NOMO-1 (cell line): ENCODE measurements around the gene PEF1.
A peak's percentile ranks its signal among the peaks of the same experiment; 100 is the strongest.

ENCODE experiments used
- DNase-seq, 2 experiments: peaks; one replicate each; lab custom pipeline; 2025; ENCODE audit not compliant: unreplicated experiment in 2 of 2; lab: John Stamatoyannopoulos, UW

The PEF1 gene

GRCh38 chr1:31655756-31656155 lies 11.1 kb upstream of the PEF1 start:
- DNase-seq = no peak

GRCh38 chr1:31655104-31655503 lies 10.4 kb upstream of the PEF1 start:
- no peak for DNase-seq

- no peak for DNase-seq
Observed at GRCh38 chr1:31654474-31654776, 9.7 kb upstream of the PEF1 start.

- DNase-seq = no peak
Observed at GRCh38 chr1:31653717-31654473, 9.2 kb upstream of the PEF1 start.

GRCh38 chr1:31652891-31653499 lies 8.3 kb upstream of the PEF1 start:
- DNase-seq = no peak

GRCh38 chr1:31651766-31652165 lies 7.1 kb upstream of the PEF1 start:
- no peak for DNase-seq

- DNase-seq = no peak
Observed at GRCh38 chr1:31651089-31651420, 6.4 kb upstream of the PEF1 start.

GRCh38 chr1:31650161-31651088 lies 5.7 kb upstream of the PEF1 start:
- DNase-seq = no peak

- DNase-seq = no peak
Observed at GRCh38 chr1:31648641-31649357, 4.1 kb upstream of the PEF1 start.

GRCh38 chr1:31648190-31648589 lies 3.5 kb upstream of the PEF1 start:
- no peak for DNase-seq

GRCh38 chr1:31647106-31647505 lies 2.4 kb upstream of the PEF1 start:
- no peak for DNase-seq

GRCh38 chr1:31646259-31646960 lies 1.7 kb upstream of the PEF1 start:
- no peak for DNase-seq

- no peak for DNase-seq
Observed at GRCh38 chr1:31645274-31645568, 545 bp upstream of the PEF1 start.

- DNase-seq = no peak
Observed at GRCh38 chr1:31643976-31644559, 608 bp downstream of the PEF1 start.

GRCh38 chr1:31642897-31643296 lies 1.8 kb downstream of the PEF1 start:
- DNase-seq = no peak

GRCh38 chr1:31642366-31642765 lies 2.3 kb downstream of the PEF1 start:
- DNase-seq = no peak

- DNase-seq = no peak
Observed at GRCh38 chr1:31640964-31641363, 3.7 kb downstream of the PEF1 start.

- no peak for DNase-seq
Observed at GRCh38 chr1:31640179-31640578, 4.5 kb downstream of the PEF1 start.

GRCh38 chr1:31639543-31639942 lies 5.1 kb downstream of the PEF1 start:
- peak; percentile 58 to 77 for DNase-seq

- DNase-seq = no peak
Observed at GRCh38 chr1:31637915-31638673, 6.6 kb downstream of the PEF1 start.
